ENCODE results near the gene TMCC1. TPM values are rescaled to one million over a fixed set of nuclear protein-coding genes. Genes with fewer than 3 reads are reported as not detected.
"Not testable (repeated sequence)": the region's sequence is repeated elsewhere in the genome, so short reads cannot be mapped to it uniquely, and the experiment has no call there.

The TMCC1 gene
- total RNA-seq, 2 donors from 2014 or later = 10.1 to 13.2 TPM

- intact Hi-C loops (cut with DNase I) = no loop called here
- H3K9me3 ChIP-seq = no peaks in the 10 kb centered on the region
Measured at GRCh38 chr3:129835198-129835597, 58.3 kb downstream of the TMCC1 start.

GRCh38 chr3:129834580-129834979 is 58.9 kb downstream of the TMCC1 start:
- no peak overlapping the region for H3K4me3 ChIP-seq
- H3K27ac ChIP-seq = no peak overlapping the region
- no peak for ATAC-seq
- no peaks in the 10 kb centered on the region for H3K9me3 ChIP-seq
- intact Hi-C loops (cut with DNase I) = no loop called here
- no peaks in the 10 kb centered on the region for H3K36me3 ChIP-seq (replicated peaks in 1 of 2; ENCODE audit: insufficient read depth in 1 of 2, low read depth in 2 of 2)
- no peaks in the 10 kb centered on the region for H3K27me3 ChIP-seq
- WGBS, 2 donors = 71 to 76% methylated on average over 5 of the region's 5 CpGs
- TF ChIP-seq POLR2A (IDR thresholded peaks at IDR 0.05) (no peak), CTCF (IDR thresholded peaks at IDR 0.05) (no peak)
- H3K4me1 ChIP-seq = peaks cover 9% of the 10 kb centered on the region
- no peak for DNase-seq

More at GRCh38 chr3:129835198-129835597, 58.3 kb downstream of the TMCC1 start:
- DNase-seq (no peak), ATAC-seq (no peak)
- 81 to 83% methylated on average over 2 of the region's 2 CpGs for WGBS, 2 donors
- Histone ChIP-seq H3K27ac (no peak overlapping the region), H3K36me3 (replicated peaks in 1 of 2; ENCODE audit: insufficient read depth in 1 of 2, low read depth in 2 of 2) (no peaks in the 10 kb centered on the region), H3K4me1 (peaks cover 9% of the 10 kb centered on the region), H3K27me3 (no peaks in the 10 kb centered on the region), H3K4me3 (no peak overlapping the region)
- no peak for TF ChIP-seq POLR2A (IDR thresholded peaks at IDR 0.05)
- no peak for TF ChIP-seq CTCF (IDR thresholded peaks at IDR 0.05)

GRCh38 chr3:129831942-129832341 is 61.6 kb downstream of the TMCC1 start:
- DNase-seq; H3K27ac ChIP-seq; H3K4me3 ChIP-seq; H3K4me1 ChIP-seq; ATAC-seq; H3K27me3 ChIP-seq; intact Hi-C loops (cut with DNase I); H3K9me3 ChIP-seq; H3K36me3 ChIP-seq (replicated peaks in 1 of 2; ENCODE audit: insufficient read depth in 1 of 2, low read depth in 2 of 2): not testable (repeated sequence)
- WGBS, 2 donors = 86 to 88% methylated on average over 6 of the region's 6 CpGs

GRCh38 chr3:129831503-129831902 is 62.0 kb downstream of the TMCC1 start:
- H3K4me1 ChIP-seq = no peaks in the 10 kb centered on the region
- 79 to 87% methylated on average over 1 of the region's 1 CpG for WGBS, 2 donors
- intact Hi-C loops (cut with DNase I) = no loop called here
- no peaks in the 10 kb centered on the region for H3K36me3 ChIP-seq (replicated peaks in 1 of 2; ENCODE audit: insufficient read depth in 1 of 2, low read depth in 2 of 2)
- no peaks in the 10 kb centered on the region for H3K9me3 ChIP-seq
- H3K4me3 ChIP-seq = no peak overlapping the region
- TF ChIP-seq CTCF (IDR thresholded peaks at IDR 0.05) = no peak
- TF ChIP-seq POLR2A (IDR thresholded peaks at IDR 0.05) = no peak
- H3K27me3 ChIP-seq = no peaks in the 10 kb centered on the region
- H3K27ac ChIP-seq = no peak overlapping the region
- ATAC-seq (no peak), DNase-seq (no peak)

- no peaks in the 10 kb centered on the region for H3K27me3 ChIP-seq
- DNase-seq (peak; percentile 37 to 73 (median 49)), ATAC-seq (peak; percentile 86)
- TF ChIP-seq POLR2A (IDR thresholded peaks at IDR 0.05) = no peak
- TF ChIP-seq CTCF (IDR thresholded peaks at IDR 0.05) = peak; percentile 27 to 81 (median 61)
- H3K4me1 ChIP-seq = no peaks in the 10 kb centered on the region
- H3K36me3 ChIP-seq (replicated peaks in 1 of 2; ENCODE audit: insufficient read depth in 1 of 2, low read depth in 2 of 2) = no peaks in the 10 kb centered on the region
- H3K4me3 ChIP-seq = no peak overlapping the region
- peak overlapping the region in 1 of 4 donors; percentile 16 for H3K27ac ChIP-seq
- no peaks in the 10 kb centered on the region for H3K9me3 ChIP-seq
- intact Hi-C loops (cut with DNase I) = loop anchor here (5.0 to 10.0 kb wide), 2 partner anchors 197 to 345 kb away; no protein-coding TSS in a partner anchor
Measured at GRCh38 chr3:129829640-129830039, 63.9 kb downstream of the TMCC1 start.
